Upper lobe of left lung (tissue), 4 donors: Measurements from ENCODE around the gene GARIN1A.

Experiments
- EP300 ChIP-seq, 4 donors: sonication (generic); formaldehyde crosslinking; IDR thresholded peaks; one replicate each; pipeline ENCODE4 v1.5.1; 2017; ENCODE audit warnings: antibody characterized with exemption in 4 of 4, control low read depth in 2 of 4
- POLR2A ChIP-seq, 4 donors: fragments of 450-650 bp; IDR thresholded peaks; one replicate each; pipeline ENCODE4 v1.5.1; 2016 to 2017; ENCODE audit warnings: antibody characterized with exemption in 4 of 4, mild to moderate bottlenecking in 2 of 4
- POLR2AphosphoS5 ChIP-seq, 2 donors: sonication (generic); formaldehyde crosslinking; IDR thresholded peaks; one replicate each; pipeline ENCODE4 v1.5.1; 2017; ENCODE audit warnings: antibody characterized with exemption in 2 of 2
- TF ChIP-seq, protein P1 (sequence below), 6 experiments: fragments of 450-650 bp in 4 of 6; fragments of 200-600 bp in 2 of 6; sonication (generic) in 2 of 6; IDR thresholded peaks; one replicate each; pipeline ENCODE4 v1.5.1; 2016 to 2019; ENCODE audit warnings: antibody characterized with exemption in 6 of 6

DNA sequence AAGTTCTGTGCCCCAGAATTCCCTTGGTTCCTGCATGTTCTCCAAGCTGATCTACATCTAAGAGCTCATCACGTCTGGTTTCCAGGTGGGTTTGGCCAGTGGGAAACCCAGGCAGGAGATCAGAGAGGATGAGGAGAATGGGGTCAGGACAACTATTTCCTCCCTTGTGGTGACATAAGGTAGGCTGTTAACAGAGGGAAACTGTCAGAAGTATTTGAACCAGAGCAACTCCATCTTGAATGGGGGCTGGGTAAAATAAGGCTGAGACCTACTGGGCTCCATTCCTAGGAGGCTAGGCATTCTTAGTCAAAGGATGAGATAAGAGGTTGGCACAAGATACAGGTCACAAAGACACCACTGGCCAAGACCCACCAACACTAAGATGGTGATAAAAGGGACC lies 19.1 kb downstream of the GARIN1A start:
- TF ChIP-seq, protein P1, sequence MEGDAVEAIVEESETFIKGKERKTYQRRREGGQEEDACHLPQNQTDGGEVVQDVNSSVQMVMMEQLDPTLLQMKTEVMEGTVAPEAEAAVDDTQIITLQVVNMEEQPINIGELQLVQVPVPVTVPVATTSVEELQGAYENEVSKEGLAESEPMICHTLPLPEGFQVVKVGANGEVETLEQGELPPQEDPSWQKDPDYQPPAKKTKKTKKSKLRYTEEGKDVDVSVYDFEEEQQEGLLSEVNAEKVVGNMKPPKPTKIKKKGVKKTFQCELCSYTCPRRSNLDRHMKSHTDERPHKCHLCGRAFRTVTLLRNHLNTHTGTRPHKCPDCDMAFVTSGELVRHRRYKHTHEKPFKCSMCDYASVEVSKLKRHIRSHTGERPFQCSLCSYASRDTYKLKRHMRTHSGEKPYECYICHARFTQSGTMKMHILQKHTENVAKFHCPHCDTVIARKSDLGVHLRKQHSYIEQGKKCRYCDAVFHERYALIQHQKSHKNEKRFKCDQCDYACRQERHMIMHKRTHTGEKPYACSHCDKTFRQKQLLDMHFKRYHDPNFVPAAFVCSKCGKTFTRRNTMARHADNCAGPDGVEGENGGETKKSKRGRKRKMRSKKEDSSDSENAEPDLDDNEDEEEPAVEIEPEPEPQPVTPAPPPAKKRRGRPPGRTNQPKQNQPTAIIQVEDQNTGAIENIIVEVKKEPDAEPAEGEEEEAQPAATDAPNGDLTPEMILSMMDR (IDR thresholded peaks at IDR 0.05): no peak
- no peak for TF ChIP-seq EP300 (IDR thresholded peaks at IDR 0.05)
- TF ChIP-seq POLR2A (IDR thresholded peaks at IDR 0.05): no peak
- no peak for TF ChIP-seq POLR2AphosphoS5 (IDR thresholded peaks at IDR 0.05)
